Keratinocyte (primary cell): Measurements from ENCODE around the gene NID2. TPM values are rescaled to one million over a fixed set of nuclear protein-coding genes. Genes with fewer than 3 reads are reported as not detected.

Experiments
- DNase-seq: peaks from one replicate; pipeline ENCODE4 v3.0.0-alpha.2; 2011; ENCODE audit warnings: low read depth, missing footprints, low spot score
- FAIRE-seq: peaks from 2 replicates; lab custom pipeline; 2011; peaks lifted over from hg19 to GRCh38; lab: Jason Lieb, UNC
- H2AFZ ChIP-seq: 2 replicates; pipeline ENCODE4 v1.6.0; 2012; ENCODE audit warnings: low read length, control low read depth, inconsistent platforms; ENCODE audit not compliant: control insufficient read depth
- H3K27ac ChIP-seq: 2 replicates; pipeline ENCODE4 v1.5.1; 2011; ENCODE audit warnings: low read length; ENCODE audit not compliant: control insufficient read depth, insufficient read depth
- H3K27me3 ChIP-seq: 3 replicates; pipeline ENCODE4 v1.6.0; 2011; ENCODE audit warnings: low read length; ENCODE audit not compliant: control insufficient read depth, insufficient read depth; ENCODE audit errors: extremely low read depth
- H3K36me3 ChIP-seq, 2 experiments: 2 replicates in 1 of 2; 3 replicates in 1 of 2; pipeline ENCODE4 v1.5.1; 2011; ENCODE audit warnings: low read length in 2 of 2, mild to moderate bottlenecking in 1 of 2; ENCODE audit not compliant: control insufficient read depth in 2 of 2, insufficient read depth in 2 of 2; ENCODE audit errors: extremely low read depth in 1 of 2
- H3K4me1 ChIP-seq: 3 replicates; pipeline ENCODE4 v1.5.1; 2011; ENCODE audit warnings: low read length; ENCODE audit not compliant: control insufficient read depth, insufficient read depth; ENCODE audit errors: extremely low read depth
- H3K4me2 ChIP-seq: 3 replicates; pipeline ENCODE4 v1.6.0; 2011; ENCODE audit warnings: low read depth, low read length; ENCODE audit not compliant: control insufficient read depth, insufficient read depth; ENCODE audit errors: extremely low read depth
- H3K4me3 ChIP-seq, 3 experiments: fragments of 200-600 bp in 1 of 3; sonication (generic) in 1 of 3; 2 replicates in 2 of 3; 3 replicates in 1 of 3; pipeline ENCODE4 v1.5.1; 2011 to 2016; ENCODE audit warnings: low read length in 3 of 3, mild to moderate bottlenecking in 3 of 3, control low read depth in 2 of 3, inconsistent platforms in 1 of 3, low read depth in 1 of 3, mixed read lengths in 1 of 3, mixed run types in 1 of 3, moderate library complexity in 1 of 3; ENCODE audit not compliant: control insufficient read depth in 2 of 3, insufficient read depth in 2 of 3; ENCODE audit errors: extremely low read depth in 1 of 3
- H3K79me2 ChIP-seq: 2 replicates; pipeline ENCODE4 v1.6.0; 2012; ENCODE audit warnings: low read length; ENCODE audit not compliant: control insufficient read depth, insufficient read depth
- H3K9ac ChIP-seq: 3 replicates; pipeline ENCODE4 v1.6.0; 2011; ENCODE audit warnings: low read length; ENCODE audit not compliant: control insufficient read depth, insufficient read depth; ENCODE audit errors: extremely low read depth
- H3K9me1 ChIP-seq: 3 replicates; pipeline ENCODE4 v1.6.0; 2011; ENCODE audit warnings: low read length; ENCODE audit not compliant: control insufficient read depth, insufficient read depth; ENCODE audit errors: extremely low read depth
- H3K9me3 ChIP-seq: 2 replicates; pipeline ENCODE4 v1.5.1; 2012; ENCODE audit warnings: low read depth, low read length; ENCODE audit not compliant: control insufficient read depth
- H4K20me1 ChIP-seq: 3 replicates; pipeline ENCODE4 v1.6.0; 2011; ENCODE audit warnings: low read length; ENCODE audit not compliant: control insufficient read depth, insufficient read depth; ENCODE audit errors: extremely low read depth
- CTCF ChIP-seq, 3 experiments: IDR thresholded peaks in 1 of 3; conservative IDR thresholded peaks in 1 of 3; optimal IDR thresholded peaks in 1 of 3; 2 replicates in 2 of 3; 3 replicates in 1 of 3; pipeline versions ENCODE3 to v1.5.1; 2011; ENCODE audit warnings: low read length in 3 of 3, mild to moderate bottlenecking in 3 of 3, moderate library complexity in 2 of 3, control low read depth in 1 of 3, inconsistent platforms in 1 of 3; ENCODE audit not compliant: insufficient read depth in 2 of 3; ENCODE audit errors: extremely low read depth in 1 of 3
- EZH2 ChIP-seq: IDR thresholded peaks from one replicate; pipeline ENCODE4 v1.6.1; 2012; ENCODE audit warnings: inconsistent platforms, mild to moderate bottlenecking, low read length, moderate library complexity
- dilution Hi-C: fragments of 300-500 bp; cut with MboI; formaldehyde crosslinking; loops from one replicate; pipeline ENCODE4 v1.7.0; 2020; ENCODE audit warnings: low sequenced_read_pairs; ENCODE audit not compliant: extremely low pct_ligation_motif_present
- polyA plus RNA-seq, 5 experiments: library from polyadenylated mRNA; depleted of rRNA in 3 of 5; stranded (reverse) in 3 of 5; stranded (forward) in 1 of 5; unstranded in 1 of 5; fragments of >200 nt; gene quantifications; 1 replicate in 1 of 5; 2 replicates in 3 of 5; 3 replicates in 1 of 5; pipeline versions ENCODE4 v1.2.1 to v1.2.3, GENCODE V29; 2011 to 2012; ENCODE audit warnings: missing spikeins in 2 of 5, low read depth in 1 of 5, low replicate concordance in 1 of 5

NID2 gene
- polyA plus RNA-seq, 1 donor (not counting 4 experiments of a cell fraction or from before 2014, with no cell fraction given) = 1.7 TPM

- TF ChIP-seq EZH2 (no peak), CTCF (optimal IDR thresholded peaks at IDR 0.05 in 1 of 3, IDR thresholded peaks at IDR 0.05 in 1 of 3, conservative IDR thresholded peaks at IDR 0.05 in 1 of 3; ENCODE audit: extremely low read depth in 1 of 3, insufficient read depth in 2 of 3, low read length in 3 of 3) (no peak)
- H3K27ac ChIP-seq = no peak overlapping the region
- H3K36me3 ChIP-seq = peaks cover 16 to 21% of the 10 kb centered on the region in 2 experiments
- no peak overlapping the region for H3K4me3 ChIP-seq
- no peak overlapping the region for H3K9ac ChIP-seq
- H4K20me1 ChIP-seq = no peaks in the 10 kb centered on the region
- H3K9me3 ChIP-seq = no peaks in the 10 kb centered on the region
- no peaks in the 10 kb centered on the region for H3K79me2 ChIP-seq
- no peaks in the 10 kb centered on the region for H3K9me1 ChIP-seq
- no peak overlapping the region for H3K4me2 ChIP-seq
- H3K27me3 ChIP-seq = no peaks in the 10 kb centered on the region
- H2AFZ ChIP-seq = no peak overlapping the region
- dilution Hi-C loops = no loop called here
- FAIRE-seq = no peak
- no peak for DNase-seq
- no peaks in the 10 kb centered on the region for H3K4me1 ChIP-seq
Observed at GRCh38 chr14:52010173-52010693, 58.6 kb downstream of the NID2 start.

GRCh38 chr14:52008136-52008535 lies 60.7 kb downstream of the NID2 start:
- FAIRE-seq (no peak), DNase-seq (no peak)
- H2AFZ ChIP-seq = no peak overlapping the region
- no peak overlapping the region for H3K9ac ChIP-seq
- peaks cover 21 to 22% of the 10 kb centered on the region in 2 experiments for H3K36me3 ChIP-seq
- no peaks in the 10 kb centered on the region for H3K9me3 ChIP-seq
- no peaks in the 10 kb centered on the region for H3K9me1 ChIP-seq
- TF ChIP-seq CTCF (optimal IDR thresholded peaks at IDR 0.05 in 1 of 3, IDR thresholded peaks at IDR 0.05 in 1 of 3, conservative IDR thresholded peaks at IDR 0.05 in 1 of 3; ENCODE audit: extremely low read depth in 1 of 3, insufficient read depth in 2 of 3, low read length in 3 of 3) = no peak
- TF ChIP-seq EZH2 = no peak
- no peaks in the 10 kb centered on the region for H4K20me1 ChIP-seq
- no peaks in the 10 kb centered on the region for H3K4me1 ChIP-seq
- no peak overlapping the region for H3K4me3 ChIP-seq
- no peaks in the 10 kb centered on the region for H3K27me3 ChIP-seq
- H3K79me2 ChIP-seq = no peaks in the 10 kb centered on the region
- dilution Hi-C loops = no loop called here
- no peak overlapping the region for H3K27ac ChIP-seq
- no peak overlapping the region for H3K4me2 ChIP-seq
